Gastroesophageal sphincter (tissue), 3 donors: ENCODE data around the gene NUP50.

Experiments
- POLR2A ChIP-seq, 2 donors: fragments of 450-650 bp; IDR thresholded peaks; one replicate each; pipeline ENCODE4 v1.6.1; 2017; ENCODE audit warnings: antibody characterized with exemption in 2 of 2, mild to moderate bottlenecking in 2 of 2, moderate library complexity in 1 of 2
- POLR2AphosphoS5 ChIP-seq: sonication (generic); formaldehyde crosslinking; IDR thresholded peaks from one replicate; pipeline ENCODE4 v1.6.1; 2017; ENCODE audit warnings: antibody characterized with exemption
- TF ChIP-seq, protein P1 (sequence below), 4 experiments: fragments of 200-600 bp in 2 of 4; fragments of 450-650 bp in 2 of 4; sonication (generic) in 1 of 4; IDR thresholded peaks; one replicate each; pipeline ENCODE4 v1.5.1; 2017 to 2019; ENCODE audit warnings: antibody characterized with exemption in 4 of 4, mild to moderate bottlenecking in 2 of 4, moderate library complexity in 2 of 4

DNA sequence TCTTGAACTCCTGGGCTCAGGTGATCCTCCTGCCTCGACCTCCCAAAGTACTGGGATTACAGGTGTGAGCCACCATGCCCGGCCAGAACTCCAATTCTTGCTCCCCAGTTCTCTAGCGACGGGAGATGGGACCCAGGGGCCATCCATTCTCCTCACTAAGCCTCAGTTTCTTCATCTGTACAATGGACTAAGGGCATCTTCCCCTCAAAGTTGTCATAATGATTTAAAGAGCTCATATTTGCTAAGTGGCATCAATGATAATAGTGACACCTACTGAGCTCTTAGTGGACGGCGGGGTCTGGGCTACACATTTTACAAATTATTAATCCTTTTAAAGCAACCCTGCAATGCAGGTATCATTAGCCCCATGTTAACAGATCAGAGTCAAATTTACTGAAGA is 42.5 kb downstream of the NUP50 start:
- TF ChIP-seq POLR2A (IDR thresholded peaks at IDR 0.05) (no peak), POLR2AphosphoS5 (no peak)
- TF ChIP-seq, protein P1, sequence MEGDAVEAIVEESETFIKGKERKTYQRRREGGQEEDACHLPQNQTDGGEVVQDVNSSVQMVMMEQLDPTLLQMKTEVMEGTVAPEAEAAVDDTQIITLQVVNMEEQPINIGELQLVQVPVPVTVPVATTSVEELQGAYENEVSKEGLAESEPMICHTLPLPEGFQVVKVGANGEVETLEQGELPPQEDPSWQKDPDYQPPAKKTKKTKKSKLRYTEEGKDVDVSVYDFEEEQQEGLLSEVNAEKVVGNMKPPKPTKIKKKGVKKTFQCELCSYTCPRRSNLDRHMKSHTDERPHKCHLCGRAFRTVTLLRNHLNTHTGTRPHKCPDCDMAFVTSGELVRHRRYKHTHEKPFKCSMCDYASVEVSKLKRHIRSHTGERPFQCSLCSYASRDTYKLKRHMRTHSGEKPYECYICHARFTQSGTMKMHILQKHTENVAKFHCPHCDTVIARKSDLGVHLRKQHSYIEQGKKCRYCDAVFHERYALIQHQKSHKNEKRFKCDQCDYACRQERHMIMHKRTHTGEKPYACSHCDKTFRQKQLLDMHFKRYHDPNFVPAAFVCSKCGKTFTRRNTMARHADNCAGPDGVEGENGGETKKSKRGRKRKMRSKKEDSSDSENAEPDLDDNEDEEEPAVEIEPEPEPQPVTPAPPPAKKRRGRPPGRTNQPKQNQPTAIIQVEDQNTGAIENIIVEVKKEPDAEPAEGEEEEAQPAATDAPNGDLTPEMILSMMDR (IDR thresholded peaks at IDR 0.05): no peak
